Gastrocnemius medialis (tissue), 4 donors: ENCODE measurements around the gene NT5DC4. TPM values are rescaled to one million over a fixed set of nuclear protein-coding genes. Genes with fewer than 3 reads are reported as not detected.

Experiments
- ATAC-seq, 2 donors: fragments of 150-250 bp; one replicate each; pipeline ENCODE4 v1.9.1; 2016
- DNase-seq, 2 donors: peaks; one replicate each; pipeline ENCODE4 v3.0.0-alpha.2; 2019
- H3K27ac ChIP-seq, 4 donors: fragments of 200-600 bp; sonication (generic); 1 replicate in 1 of 4; 2 replicates in 3 of 4; pipeline ENCODE4 v1.5.1; 2016 to 2018; ENCODE audit warnings: mild to moderate bottlenecking in 2 of 4, moderate library complexity in 1 of 4
- H3K27me3 ChIP-seq, 3 donors: fragments of 200-600 bp; sonication (generic) in 2 of 3; 1 replicate in 1 of 3; 2 replicates in 2 of 3; pipeline versions ENCODE4 v1.5.1 to v1.6.0; 2016 to 2019; ENCODE audit warnings: mild to moderate bottlenecking in 1 of 3, moderate library complexity in 1 of 3
- H3K36me3 ChIP-seq, 2 donors: fragments of 200-600 bp; sonication (generic) in 1 of 2; one replicate each; pipeline ENCODE4 v1.5.1; 2017 to 2018
- H3K4me1 ChIP-seq, 2 donors: fragments of 200-600 bp; sonication (generic) in 1 of 2; one replicate each; pipeline ENCODE4 v1.5.1; 2016 to 2017; ENCODE audit warnings: mild to moderate bottlenecking in 2 of 2
- H3K4me3 ChIP-seq, 4 donors: fragments of 200-600 bp; sonication (generic) in 3 of 4; 1 replicate in 1 of 4; 2 replicates in 3 of 4; pipeline ENCODE4 v1.5.1; 2016 to 2019; ENCODE audit warnings: mild to moderate bottlenecking in 2 of 4
- H3K9me3 ChIP-seq, 3 donors: fragments of 200-600 bp; sonication (generic) in 2 of 3; 1 replicate in 1 of 3; 2 replicates in 2 of 3; pipeline ENCODE4 v1.5.1; 2016 to 2019
- CTCF ChIP-seq, 5 experiments: fragments of 450-650 bp in 3 of 5; fragments of 200-600 bp in 2 of 5; sonication (generic) in 2 of 5; IDR thresholded peaks in 4 of 5; conservative IDR thresholded peaks in 1 of 5; 1 replicate in 4 of 5; 2 replicates in 1 of 5; pipeline ENCODE4 v1.5.1; 2016 to 2019; ENCODE audit warnings: antibody characterized with exemption in 5 of 5, mild to moderate bottlenecking in 3 of 5, moderate library complexity in 3 of 5
- POLR2A ChIP-seq, 2 donors: fragments of 450-650 bp; IDR thresholded peaks; one replicate each; pipeline ENCODE4 v1.6.1; 2017; ENCODE audit warnings: antibody characterized with exemption in 2 of 2, mild to moderate bottlenecking in 2 of 2, moderate library complexity in 2 of 2
- in situ Hi-C, 4 donors: fragments of 200-750 bp; cut with MboI; loops; one replicate each; pipeline versions ENCODE4 v1.15.0 to v1.8.0; 2017; ENCODE audit warnings: low sequenced_read_pairs in 4 of 4
- intact Hi-C: fragments of 100-400 bp; cut with DNase I; formaldehyde crosslinking; loops from one replicate; pipeline ENCODE4 v1.15.1; 2023; ENCODE audit warnings: low total_unique reads
- total RNA-seq, 4 donors: library from RNA; depleted of rRNA; stranded (reverse); fragments of >200 nt; gene quantifications; one replicate each; pipeline versions ENCODE4 v1.1.0 to v1.2.3, GENCODE V29; 2016

Gene NT5DC4
- total RNA-seq, 4 donors from 2014 or later, result not detected

- in situ Hi-C loops (loop anchor here in 2 of 4 donors (5.0 to 10.0 kb wide), 2 partner anchors 106 to 128 kb away; no protein-coding TSS in a partner anchor), intact Hi-C loops (no loop called here)
- Histone ChIP-seq H3K4me3 (no peak overlapping the region), H3K36me3 (no peaks in the 10 kb centered on the region), H3K27me3 (no peaks in the 10 kb centered on the region), H3K27ac (no peak overlapping the region), H3K4me1 (no peaks in the 10 kb centered on the region), H3K9me3 (no peaks in the 10 kb centered on the region)
- DNase-seq (no peak), ATAC-seq (no peak)
- TF ChIP-seq POLR2A (IDR thresholded peaks at IDR 0.05) (no peak), CTCF (IDR thresholded peaks at IDR 0.05 in 4 of 5, conservative IDR thresholded peaks at IDR 0.05 in 1 of 5) (no peak)
These were observed 10.0 kb downstream of the NT5DC4 start for GRCh38 chr2:112730791-112731190.

- H3K36me3 ChIP-seq, result no peaks in the 10 kb centered on the region
- DNase-seq (no peak), ATAC-seq (no peak)
- intact Hi-C loops (no loop called here), in situ Hi-C loops (loop anchor here in 2 of 4 donors (5.0 to 10.0 kb wide), 2 partner anchors 107 to 129 kb away; no protein-coding TSS in a partner anchor)
- no peaks in the 10 kb centered on the region for H3K4me1 ChIP-seq
- no peaks in the 10 kb centered on the region for H3K27me3 ChIP-seq
- no peaks in the 10 kb centered on the region for H3K9me3 ChIP-seq
- H3K4me3 ChIP-seq, result no peak overlapping the region
- H3K27ac ChIP-seq, result no peak overlapping the region
- TF ChIP-seq POLR2A (IDR thresholded peaks at IDR 0.05), result no peak
- no peak for TF ChIP-seq CTCF (IDR thresholded peaks at IDR 0.05 in 4 of 5, conservative IDR thresholded peaks at IDR 0.05 in 1 of 5)
These were observed 10.7 kb downstream of the NT5DC4 start for GRCh38 chr2:112731479-112731878.

- Histone ChIP-seq H3K4me3 (no peak overlapping the region), H3K4me1 (no peaks in the 10 kb centered on the region), H3K27ac (no peak overlapping the region), H3K27me3 (no peaks in the 10 kb centered on the region), H3K36me3 (no peaks in the 10 kb centered on the region), H3K9me3 (no peaks in the 10 kb centered on the region)
- ATAC-seq, result no peak
- TF ChIP-seq POLR2A (IDR thresholded peaks at IDR 0.05), result no peak
- TF ChIP-seq CTCF (IDR thresholded peaks at IDR 0.05 in 4 of 5, conservative IDR thresholded peaks at IDR 0.05 in 1 of 5), result no peak
- in situ Hi-C loops, result loop anchor here in 2 of 4 donors (5.0 to 10.0 kb wide), 2 partner anchors 109 to 131 kb away; no protein-coding TSS in a partner anchor
- no peak for DNase-seq
- intact Hi-C loops, result no loop called here
These were observed 12.6 kb downstream of the NT5DC4 start for GRCh38 chr2:112733456-112733855.

GRCh38 chr2:112733871-112734270, 13.1 kb downstream of the NT5DC4 start:
- no peaks in the 10 kb centered on the region for H3K9me3 ChIP-seq
- no peaks in the 10 kb centered on the region for H3K4me1 ChIP-seq
- H3K27ac ChIP-seq, result no peak overlapping the region
- no peaks in the 10 kb centered on the region for H3K27me3 ChIP-seq
- H3K4me3 ChIP-seq, result no peak overlapping the region
- intact Hi-C loops (no loop called here), in situ Hi-C loops (loop anchor here in 2 of 4 donors (5.0 to 10.0 kb wide), 2 partner anchors 109 to 132 kb away; no protein-coding TSS in a partner anchor)
- TF ChIP-seq CTCF (IDR thresholded peaks at IDR 0.05 in 4 of 5, conservative IDR thresholded peaks at IDR 0.05 in 1 of 5), result no peak
- no peak for TF ChIP-seq POLR2A (IDR thresholded peaks at IDR 0.05)
- ATAC-seq (no peak), DNase-seq (no peak)
- H3K36me3 ChIP-seq, result no peaks in the 10 kb centered on the region
